ENCODE results near the gene DHDH. TPM values are rescaled to one million over a fixed set of nuclear protein-coding genes. Genes with fewer than 3 reads are reported as not detected.

Gene DHDH
- total and polyA plus RNA-seq, 2 of the 13 experiments (the other 11 are each of a cell fraction or from before 2014, with no cell fraction given) = 0.13 to 0.91 TPM

DNA sequence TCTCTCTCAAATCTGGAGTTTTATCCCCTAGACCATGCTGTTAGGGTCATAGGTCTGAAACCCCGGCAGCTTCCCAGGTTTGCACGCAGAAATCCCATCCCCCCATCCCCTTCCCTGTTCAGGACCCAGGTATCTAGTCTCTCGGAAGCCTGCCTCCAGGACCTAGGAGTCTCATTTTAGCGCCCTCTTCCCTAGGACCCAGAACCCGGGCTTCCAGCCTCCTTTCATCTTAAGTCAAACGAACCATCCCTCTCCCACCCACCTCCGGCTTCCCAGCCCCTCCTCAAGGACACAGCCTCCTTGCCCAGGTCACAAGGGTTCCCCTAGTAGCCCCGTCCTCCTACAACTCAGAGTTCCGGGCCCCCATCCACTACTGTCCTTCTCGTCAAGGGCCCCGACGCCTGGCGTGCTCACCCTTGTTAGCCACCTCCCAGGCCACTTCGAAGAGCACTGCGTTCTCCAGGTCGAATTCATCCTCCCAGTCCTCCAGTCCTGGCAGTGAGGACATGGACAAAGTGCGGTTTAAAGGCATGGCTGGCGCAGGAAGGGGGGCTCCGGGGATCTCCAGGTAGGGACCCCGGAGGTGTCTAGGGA is 59.2 kb downstream of the DHDH start (continued):
- TF ChIP-seq GABPA (IDR thresholded peaks at IDR 0.05; ENCODE audit: low read depth, low read length) (no peak), GABPA (CRISPR knock-in tag; IDR thresholded peaks at IDR 0.05; ENCODE audit: low read depth) (no peak), SALL2 (CRISPR knock-in tag; IDR thresholded peaks at IDR 0.05) (0 out of 2 replicates have a peak, but pooled peaks have one; percentile 19), ZNF776 (CRISPR knock-in tag; IDR thresholded peaks at IDR 0.05) (no peak), ZBTB7B (CRISPR knock-in tag; IDR thresholded peaks at IDR 0.05) (no peak), MBNL3 (CRISPR knock-in tag; conservative IDR thresholded peaks at IDR 0.05) (no peak), NR1H2 (CRISPR knock-in tag; IDR thresholded peaks at IDR 0.05; ENCODE audit: borderline replicate concordance, low read depth) (no peak), ZNF567 (CRISPR knock-in tag; IDR thresholded peaks at IDR 0.05; ENCODE audit: borderline replicate concordance) (peak; percentile 94), CREM (IDR thresholded peaks at IDR 0.05) (no peak), CREM (CRISPR knock-in tag; IDR thresholded peaks at IDR 0.05) (no peak), ZNF260 (CRISPR knock-in tag; IDR thresholded peaks at IDR 0.05; ENCODE audit: borderline replicate concordance, low read depth) (no peak), ATF7 (IDR thresholded peaks at IDR 0.05) (no peak), ATF7 (CRISPR knock-in tag; IDR thresholded peaks at IDR 0.05) (0 out of 2 replicates have a peak, but pooled peaks have one; percentile 8), ZNF530 (CRISPR knock-in tag; IDR thresholded peaks at IDR 0.05; ENCODE audit: low read depth) (no peak), AGO2 (optimal IDR thresholded peaks at IDR 0.05; ENCODE audit: low read depth, low read length) (no peak)
- TF ChIP-seq, protein P1, sequence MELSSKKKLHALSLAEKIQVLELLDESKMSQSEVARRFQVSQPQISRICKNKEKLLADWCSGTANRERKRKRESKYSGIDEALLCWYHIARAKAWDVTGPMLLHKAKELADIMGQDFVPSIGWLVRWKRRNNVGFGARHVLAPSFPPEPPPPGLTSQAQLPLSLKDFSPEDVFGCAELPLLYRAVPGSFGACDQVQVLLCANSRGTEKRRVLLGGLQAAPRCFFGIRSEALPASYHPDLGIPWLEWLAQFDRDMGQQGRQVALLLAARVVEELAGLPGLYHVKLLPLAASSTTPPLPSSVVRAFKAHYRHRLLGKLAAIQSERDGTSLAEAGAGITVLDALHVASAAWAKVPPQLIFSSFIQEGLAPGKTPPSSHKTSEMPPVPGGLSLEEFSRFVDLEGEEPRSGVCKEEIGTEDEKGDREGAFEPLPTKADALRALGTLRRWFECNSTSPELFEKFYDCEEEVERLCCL (CRISPR knock-in tag; IDR thresholded peaks at IDR 0.05; ENCODE audit: borderline replicate concordance) = no peak
- TF ChIP-seq, protein P2, sequence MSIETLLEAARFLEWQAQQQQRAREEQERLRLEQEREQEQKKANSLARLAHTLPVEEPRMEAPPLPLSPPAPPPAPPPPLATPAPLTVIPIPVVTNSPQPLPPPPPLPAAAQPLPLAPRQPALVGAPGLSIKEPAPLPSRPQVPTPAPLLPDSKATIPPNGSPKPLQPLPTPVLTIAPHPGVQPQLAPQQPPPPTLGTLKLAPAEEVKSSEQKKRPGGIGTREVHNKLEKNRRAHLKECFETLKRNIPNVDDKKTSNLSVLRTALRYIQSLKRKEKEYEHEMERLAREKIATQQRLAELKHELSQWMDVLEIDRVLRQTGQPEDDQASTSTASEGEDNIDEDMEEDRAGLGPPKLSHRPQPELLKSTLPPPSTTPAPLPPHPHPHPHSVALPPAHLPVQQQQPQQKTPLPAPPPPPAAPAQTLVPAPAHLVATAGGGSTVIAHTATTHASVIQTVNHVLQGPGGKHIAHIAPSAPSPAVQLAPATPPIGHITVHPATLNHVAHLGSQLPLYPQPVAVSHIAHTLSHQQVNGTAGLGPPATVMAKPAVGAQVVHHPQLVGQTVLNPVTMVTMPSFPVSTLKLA (IDR thresholded peaks at IDR 0.05) = no peak
- TF ChIP-seq, protein P3, sequence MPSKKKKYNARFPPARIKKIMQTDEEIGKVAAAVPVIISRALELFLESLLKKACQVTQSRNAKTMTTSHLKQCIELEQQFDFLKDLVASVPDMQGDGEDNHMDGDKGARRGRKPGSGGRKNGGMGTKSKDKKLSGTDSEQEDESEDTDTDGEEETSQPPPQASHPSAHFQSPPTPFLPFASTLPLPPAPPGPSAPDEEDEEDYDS (CRISPR knock-in tag; IDR thresholded peaks at IDR 0.05) = no peak
- TF ChIP-seq, protein P4, sequence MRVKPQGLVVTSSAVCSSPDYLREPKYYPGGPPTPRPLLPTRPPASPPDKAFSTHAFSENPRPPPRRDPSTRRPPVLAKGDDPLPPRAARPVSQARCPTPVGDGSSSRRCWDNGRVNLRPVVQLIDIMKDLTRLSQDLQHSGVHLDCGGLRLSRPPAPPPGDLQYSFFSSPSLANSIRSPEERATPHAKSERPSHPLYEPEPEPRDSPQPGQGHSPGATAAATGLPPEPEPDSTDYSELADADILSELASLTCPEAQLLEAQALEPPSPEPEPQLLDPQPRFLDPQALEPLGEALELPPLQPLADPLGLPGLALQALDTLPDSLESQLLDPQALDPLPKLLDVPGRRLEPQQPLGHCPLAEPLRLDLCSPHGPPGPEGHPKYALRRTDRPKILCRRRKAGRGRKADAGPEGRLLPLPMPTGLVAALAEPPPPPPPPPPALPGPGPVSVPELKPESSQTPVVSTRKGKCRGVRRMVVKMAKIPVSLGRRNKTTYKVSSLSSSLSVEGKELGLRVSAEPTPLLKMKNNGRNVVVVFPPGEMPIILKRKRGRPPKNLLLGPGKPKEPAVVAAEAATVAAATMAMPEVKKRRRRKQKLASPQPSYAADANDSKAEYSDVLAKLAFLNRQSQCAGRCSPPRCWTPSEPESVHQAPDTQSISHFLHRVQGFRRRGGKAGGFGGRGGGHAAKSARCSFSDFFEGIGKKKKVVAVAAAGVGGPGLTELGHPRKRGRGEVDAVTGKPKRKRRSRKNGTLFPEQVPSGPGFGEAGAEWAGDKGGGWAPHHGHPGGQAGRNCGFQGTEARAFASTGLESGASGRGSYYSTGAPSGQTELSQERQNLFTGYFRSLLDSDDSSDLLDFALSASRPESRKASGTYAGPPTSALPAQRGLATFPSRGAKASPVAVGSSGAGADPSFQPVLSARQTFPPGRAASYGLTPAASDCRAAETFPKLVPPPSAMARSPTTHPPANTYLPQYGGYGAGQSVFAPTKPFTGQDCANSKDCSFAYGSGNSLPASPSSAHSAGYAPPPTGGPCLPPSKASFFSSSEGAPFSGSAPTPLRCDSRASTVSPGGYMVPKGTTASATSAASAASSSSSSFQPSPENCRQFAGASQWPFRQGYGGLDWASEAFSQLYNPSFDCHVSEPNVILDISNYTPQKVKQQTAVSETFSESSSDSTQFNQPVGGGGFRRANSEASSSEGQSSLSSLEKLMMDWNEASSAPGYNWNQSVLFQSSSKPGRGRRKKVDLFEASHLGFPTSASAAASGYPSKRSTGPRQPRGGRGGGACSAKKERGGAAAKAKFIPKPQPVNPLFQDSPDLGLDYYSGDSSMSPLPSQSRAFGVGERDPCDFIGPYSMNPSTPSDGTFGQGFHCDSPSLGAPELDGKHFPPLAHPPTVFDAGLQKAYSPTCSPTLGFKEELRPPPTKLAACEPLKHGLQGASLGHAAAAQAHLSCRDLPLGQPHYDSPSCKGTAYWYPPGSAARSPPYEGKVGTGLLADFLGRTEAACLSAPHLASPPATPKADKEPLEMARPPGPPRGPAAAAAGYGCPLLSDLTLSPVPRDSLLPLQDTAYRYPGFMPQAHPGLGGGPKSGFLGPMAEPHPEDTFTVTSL (CRISPR knock-in tag; IDR thresholded peaks at IDR 0.05; ENCODE audit: borderline replicate concordance) = no peak
- TF ChIP-seq, protein P5, sequence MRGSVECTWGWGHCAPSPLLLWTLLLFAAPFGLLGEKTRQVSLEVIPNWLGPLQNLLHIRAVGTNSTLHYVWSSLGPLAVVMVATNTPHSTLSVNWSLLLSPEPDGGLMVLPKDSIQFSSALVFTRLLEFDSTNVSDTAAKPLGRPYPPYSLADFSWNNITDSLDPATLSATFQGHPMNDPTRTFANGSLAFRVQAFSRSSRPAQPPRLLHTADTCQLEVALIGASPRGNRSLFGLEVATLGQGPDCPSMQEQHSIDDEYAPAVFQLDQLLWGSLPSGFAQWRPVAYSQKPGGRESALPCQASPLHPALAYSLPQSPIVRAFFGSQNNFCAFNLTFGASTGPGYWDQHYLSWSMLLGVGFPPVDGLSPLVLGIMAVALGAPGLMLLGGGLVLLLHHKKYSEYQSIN (CRISPR knock-in tag; IDR thresholded peaks at IDR 0.05; ENCODE audit: borderline replicate concordance) = no peak
